HUES48 (cell line): Measurements from ENCODE around the gene SUMO3.

Experiments
- H3K27ac ChIP-seq: one replicate; pipeline ENCODE4 v1.7.0; 2013; ENCODE audit warnings: low read depth, low read length, inconsistent platforms
- H3K27me3 ChIP-seq: 2 replicates; pipeline ENCODE4 v1.6.1; 2013; ENCODE audit warnings: mild to moderate bottlenecking, low read length; ENCODE audit not compliant: control insufficient read depth, insufficient read depth
- H3K36me3 ChIP-seq: 2 replicates; pipeline ENCODE4 v1.6.1; 2013; ENCODE audit warnings: low read length; ENCODE audit not compliant: control insufficient read depth, insufficient read depth
- H3K4me1 ChIP-seq: 2 replicates; pipeline ENCODE4 v1.6.1; 2013; ENCODE audit warnings: mild to moderate bottlenecking, low read length; ENCODE audit not compliant: control insufficient read depth, insufficient read depth
- H3K4me3 ChIP-seq: 2 replicates; pipeline ENCODE4 v1.5.1; 2013; ENCODE audit warnings: mild to moderate bottlenecking, low read depth, low read length
- H3K9ac ChIP-seq: 2 replicates; pipeline ENCODE4 v1.6.1; 2013; ENCODE audit warnings: mild to moderate bottlenecking, low read depth, low read length, moderate library complexity
- H3K9me3 ChIP-seq: 2 replicates; pipeline ENCODE4 v1.6.1; 2013; ENCODE audit warnings: low read length; ENCODE audit not compliant: control insufficient read depth, insufficient read depth

SUMO3 gene

DNA sequence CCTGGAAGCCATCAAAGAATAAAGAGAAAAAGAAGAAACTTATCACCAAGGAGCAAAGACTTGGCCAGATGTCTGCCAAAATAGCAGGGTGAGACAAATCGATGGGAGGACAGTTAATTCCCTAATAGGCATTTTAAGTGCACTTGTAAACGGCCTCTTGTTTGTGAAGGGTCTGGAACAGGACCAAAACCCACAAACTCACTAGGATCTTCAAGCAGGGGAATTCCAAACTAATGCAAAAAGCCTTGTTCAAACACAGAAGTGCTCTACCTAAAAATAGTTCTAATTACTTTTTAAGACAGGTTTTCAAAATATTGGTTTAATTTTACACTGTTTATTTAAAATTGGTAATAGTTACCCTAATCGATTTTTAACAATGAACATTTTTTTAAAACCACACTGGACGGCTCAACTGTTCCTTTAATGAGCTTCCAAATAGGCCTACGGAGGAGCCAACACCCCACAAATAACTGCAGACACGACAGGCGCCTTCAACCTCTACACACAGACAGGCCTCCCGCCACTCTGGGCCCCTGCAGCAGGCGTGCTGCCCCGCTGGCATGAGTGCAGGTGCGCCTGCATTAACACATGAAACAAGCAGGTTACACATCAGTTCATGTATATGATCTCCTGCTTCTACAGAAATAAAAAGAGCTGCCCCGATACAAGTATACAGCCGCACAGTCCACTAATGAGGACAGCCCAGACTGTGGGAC, 32.1 kb downstream of the SUMO3 start:
- H3K9me3 ChIP-seq, result no peaks in the 10 kb centered on the region
- H3K36me3 ChIP-seq, result peaks cover 52% of the 10 kb centered on the region
- no peak overlapping the region for H3K9ac ChIP-seq
- no peak overlapping the region for H3K4me3 ChIP-seq
- no peaks in the 10 kb centered on the region for H3K4me1 ChIP-seq
- no peaks in the 10 kb centered on the region for H3K27me3 ChIP-seq
- H3K27ac ChIP-seq, result no peak overlapping the region

GRCh38 chr21:44784810-44785209, 33.1 kb downstream of the SUMO3 start:
- Histone ChIP-seq H3K4me3 (no peak overlapping the region), H3K4me1 (no peaks in the 10 kb centered on the region), H3K27ac (no peak overlapping the region), H3K9me3 (no peaks in the 10 kb centered on the region), H3K9ac (no peak overlapping the region), H3K27me3 (no peaks in the 10 kb centered on the region), H3K36me3 (peaks cover 55% of the 10 kb centered on the region)

DNA sequence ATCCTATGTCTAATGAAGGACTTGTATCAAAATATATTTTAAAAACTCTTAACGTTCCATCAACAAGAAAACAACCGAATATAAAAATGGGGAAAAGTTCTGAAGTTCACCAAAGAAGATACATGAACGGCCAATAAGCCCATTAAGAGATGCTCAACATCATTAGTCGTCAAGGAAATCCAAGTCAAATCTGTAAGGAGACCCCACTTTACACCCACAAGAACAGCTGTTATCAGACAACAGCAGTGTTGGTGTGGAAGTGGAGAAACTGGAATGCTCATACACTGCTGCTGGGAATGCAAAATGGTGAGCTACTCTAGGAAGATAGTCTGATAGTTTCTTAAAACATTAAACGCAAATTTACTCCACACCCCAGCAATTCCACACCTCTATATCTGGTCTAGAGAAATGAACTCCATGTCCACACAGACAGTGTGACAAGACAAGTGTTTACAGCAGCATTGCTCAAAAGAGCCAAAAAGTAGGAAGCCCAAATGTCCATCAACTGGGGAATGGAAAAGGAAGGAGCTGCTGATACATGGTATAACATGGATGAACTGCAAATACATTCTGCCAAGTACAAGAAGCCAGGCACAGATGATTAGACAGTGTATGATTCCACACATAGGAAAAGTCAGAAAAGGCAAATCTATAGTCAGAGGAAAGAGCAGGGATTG, 34.7 kb downstream of the SUMO3 start:
- H3K9ac ChIP-seq, result no peak overlapping the region
- no peaks in the 10 kb centered on the region for H3K27me3 ChIP-seq
- H3K4me3 ChIP-seq, result no peak overlapping the region
- H3K4me1 ChIP-seq, result no peaks in the 10 kb centered on the region
- peaks cover 59% of the 10 kb centered on the region for H3K36me3 ChIP-seq
- no peaks in the 10 kb centered on the region for H3K9me3 ChIP-seq
- no peak overlapping the region for H3K27ac ChIP-seq

DNA sequence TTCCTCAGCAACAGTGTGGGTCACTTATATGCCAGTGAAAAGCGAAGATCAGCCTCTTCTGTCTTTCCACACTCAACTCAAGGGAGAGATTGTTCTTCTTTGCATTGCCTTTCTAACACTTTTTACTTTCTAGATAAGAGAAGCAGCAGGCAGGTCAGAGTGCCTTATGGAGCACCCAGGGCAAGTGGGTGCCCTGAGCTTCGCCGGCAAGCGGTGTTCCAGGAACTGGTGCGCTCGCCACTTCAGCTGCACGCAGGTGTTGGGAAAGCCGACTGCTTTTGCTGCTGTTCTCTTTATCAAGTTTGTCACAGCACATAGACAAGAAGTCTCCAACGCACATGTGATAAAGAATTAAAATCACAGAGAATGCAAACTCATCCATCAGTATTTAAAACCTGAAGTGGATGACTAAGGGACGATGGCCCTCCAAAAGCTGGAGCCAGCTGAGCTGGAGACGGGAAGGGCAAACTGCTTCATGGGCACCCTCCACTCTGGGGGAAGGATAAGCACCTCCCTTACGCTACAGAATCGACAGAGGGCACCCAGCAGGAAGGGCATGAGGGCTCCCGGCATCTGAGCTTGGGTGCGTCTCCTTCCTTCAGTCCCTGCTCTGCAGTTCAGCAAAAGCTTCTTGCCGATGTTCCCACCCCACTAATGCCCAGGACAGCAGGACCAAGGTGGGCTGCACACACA, 36.9 kb downstream of the SUMO3 start:
- Histone ChIP-seq H3K27ac (no peak overlapping the region), H3K9ac (no peak overlapping the region), H3K36me3 (peaks cover 65% of the 10 kb centered on the region), H3K4me3 (no peak overlapping the region), H3K4me1 (no peaks in the 10 kb centered on the region), H3K9me3 (no peaks in the 10 kb centered on the region), H3K27me3 (no peaks in the 10 kb centered on the region)

GRCh38 chr21:44780137-44780502, 37.7 kb downstream of the SUMO3 start:
- Histone ChIP-seq H3K4me3 (no peak overlapping the region), H3K9ac (no peak overlapping the region), H3K27me3 (no peaks in the 10 kb centered on the region), H3K4me1 (no peaks in the 10 kb centered on the region), H3K36me3 (peaks cover 73% of the 10 kb centered on the region), H3K27ac (no peak overlapping the region), H3K9me3 (no peaks in the 10 kb centered on the region)

DNA sequence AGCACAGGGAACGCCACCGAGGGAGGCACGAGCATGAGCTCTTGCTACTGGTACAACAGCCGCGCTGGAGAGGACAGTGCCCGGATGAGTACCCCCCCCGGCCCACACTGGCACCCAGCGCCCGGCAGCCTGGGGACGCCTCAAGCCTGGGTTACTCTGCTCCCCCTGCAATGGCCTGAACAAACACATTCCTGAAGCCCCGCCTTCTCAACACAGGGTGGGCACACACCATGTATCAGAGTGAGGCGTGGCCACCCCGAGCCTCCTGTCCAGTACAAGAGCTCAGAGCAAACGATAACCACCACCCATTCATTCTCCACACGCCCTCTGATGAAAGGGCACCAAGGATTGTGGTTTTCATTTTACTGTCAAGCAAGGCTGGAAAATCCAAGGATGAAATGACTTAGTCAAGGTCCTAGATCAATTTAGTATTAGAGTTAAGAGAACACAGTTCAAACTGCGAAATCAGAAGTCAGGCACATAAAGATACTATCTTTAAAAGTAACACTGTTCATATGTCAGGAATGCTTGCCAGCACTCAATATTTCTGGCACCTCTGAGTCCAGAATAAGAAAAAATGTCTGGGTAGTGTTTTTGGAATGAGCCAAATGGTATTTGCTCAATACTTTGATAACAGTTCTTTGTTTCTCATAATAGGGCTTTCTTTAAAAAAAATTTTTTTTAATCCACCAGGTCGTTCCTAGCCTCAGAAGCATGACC, 38.3 kb downstream of the SUMO3 start:
- Histone ChIP-seq H3K27me3 (no peaks in the 10 kb centered on the region), H3K36me3 (peaks cover 75% of the 10 kb centered on the region), H3K4me1 (no peaks in the 10 kb centered on the region), H3K9me3 (no peaks in the 10 kb centered on the region), H3K4me3 (no peak overlapping the region), H3K9ac (no peak overlapping the region), H3K27ac (no peak overlapping the region)

- Histone ChIP-seq H3K4me1 (no peaks in the 10 kb centered on the region), H3K27me3 (no peaks in the 10 kb centered on the region), H3K27ac (no peak overlapping the region), H3K9ac (no peak overlapping the region), H3K36me3 (peaks cover 75% of the 10 kb centered on the region), H3K4me3 (no peak overlapping the region), H3K9me3 (no peaks in the 10 kb centered on the region)
These were observed 38.9 kb downstream of the SUMO3 start for GRCh38 chr21:44778983-44779382.

DNA sequence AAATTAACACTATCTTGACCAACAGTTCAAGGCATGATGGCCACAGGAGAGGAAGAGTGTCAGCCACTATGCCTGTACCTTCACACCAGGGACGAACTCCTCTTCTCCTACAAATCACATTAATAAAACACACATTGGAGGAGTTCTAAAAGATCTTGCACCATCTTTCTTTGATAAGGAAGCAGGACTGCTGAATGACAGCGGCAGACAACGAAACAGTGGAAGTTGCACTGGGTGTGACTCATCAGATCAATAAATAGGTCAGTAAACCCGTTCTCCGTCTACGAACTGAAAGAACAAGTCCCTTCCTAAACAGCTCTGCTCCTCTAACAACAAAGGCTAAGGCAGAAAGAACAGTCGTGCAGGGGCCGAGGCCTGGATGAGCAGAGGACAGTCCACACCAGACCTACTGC, 39.4 kb downstream of the SUMO3 start:
- Histone ChIP-seq H3K4me1 (no peaks in the 10 kb centered on the region), H3K27me3 (no peaks in the 10 kb centered on the region), H3K9ac (no peak overlapping the region), H3K4me3 (no peak overlapping the region), H3K9me3 (no peaks in the 10 kb centered on the region), H3K36me3 (peaks cover 77% of the 10 kb centered on the region), H3K27ac (no peak overlapping the region)

DNA sequence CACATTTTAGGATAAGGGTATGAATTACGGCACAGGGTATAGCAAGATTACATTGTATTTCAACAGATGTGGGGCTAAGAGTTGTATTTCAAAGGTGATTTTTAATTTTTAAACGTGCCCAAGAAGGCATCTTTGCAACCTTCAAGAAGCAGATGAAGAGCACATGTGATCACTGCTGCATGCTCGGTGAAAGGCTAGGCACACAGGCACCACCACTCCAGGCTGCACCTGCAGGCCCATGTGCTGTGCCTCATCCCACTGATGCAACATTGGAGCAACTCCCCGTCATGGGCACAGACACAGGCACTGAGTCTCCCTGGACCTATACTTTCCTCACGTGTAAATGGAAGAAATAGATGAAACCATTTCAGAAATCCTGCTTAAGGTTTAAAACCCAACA, 39.8 kb downstream of the SUMO3 start:
- no peak overlapping the region for H3K9ac ChIP-seq
- no peaks in the 10 kb centered on the region for H3K9me3 ChIP-seq
- no peak overlapping the region for H3K27ac ChIP-seq
- no peaks in the 10 kb centered on the region for H3K27me3 ChIP-seq
- H3K36me3 ChIP-seq, result peaks cover 77% of the 10 kb centered on the region
- no peaks in the 10 kb centered on the region for H3K4me1 ChIP-seq
- no peak overlapping the region for H3K4me3 ChIP-seq

DNA sequence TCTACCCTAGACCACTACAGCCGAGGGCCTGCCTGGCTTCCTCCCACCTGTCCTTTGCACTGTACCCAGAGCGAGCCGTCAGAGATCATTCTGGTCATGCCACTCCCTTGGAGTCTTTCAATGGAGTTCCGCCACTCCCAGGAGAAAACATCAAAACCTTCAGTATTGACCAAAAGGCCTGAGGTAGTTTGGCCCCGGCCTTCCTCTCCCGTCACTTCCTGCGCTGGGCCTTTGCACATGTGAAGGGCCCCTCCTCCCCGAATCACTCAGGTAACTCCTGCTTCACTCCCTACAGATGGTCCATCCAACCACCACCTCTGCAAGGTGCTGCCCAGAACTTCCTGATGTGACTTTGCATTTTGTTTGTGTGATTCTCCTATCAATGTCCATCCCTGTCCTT, 42.9 kb downstream of the SUMO3 start:
- Histone ChIP-seq H3K9me3 (no peaks in the 10 kb centered on the region), H3K36me3 (peaks cover 85% of the 10 kb centered on the region), H3K9ac (no peak overlapping the region), H3K27ac (no peak overlapping the region), H3K27me3 (no peaks in the 10 kb centered on the region), H3K4me3 (no peak overlapping the region), H3K4me1 (no peaks in the 10 kb centered on the region)
